Limb (tissue), 2 donors: ENCODE results near the gene GOT2.
"Not testable (repeated sequence)": the region's sequence is repeated elsewhere in the genome, so short reads cannot be mapped to it uniquely, and the experiment has no call there.

Experiments used
- DNase-seq, 2 donors: peaks; one replicate each; pipeline ENCODE4 v3.0.0-alpha.2; 2016; ENCODE audit errors: extremely low spot score in 2 of 2

Gene GOT2

GRCh38 chr16:58717994-58718393 is 16.1 kb downstream of the GOT2 start:
- DNase-seq, result no peak

- no peak for DNase-seq
These were observed 17.6 kb downstream of the GOT2 start for GRCh38 chr16:58716468-58716867.

GRCh38 chr16:58713742-58714141 is 20.4 kb downstream of the GOT2 start:
- DNase-seq, result no peak

- no peak for DNase-seq
These were observed 24.8 kb downstream of the GOT2 start for GRCh38 chr16:58709333-58709732.

- no peak for DNase-seq
These were observed 35.0 kb downstream of the GOT2 start for GRCh38 chr16:58699151-58699550.

- DNase-seq, result no peak
These were observed 38.7 kb downstream of the GOT2 start for GRCh38 chr16:58695368-58695767.

- DNase-seq, result no peak
These were observed 41.7 kb downstream of the GOT2 start for GRCh38 chr16:58692450-58692849.

- not testable (repeated sequence) for DNase-seq
These were observed 47.0 kb downstream of the GOT2 start for GRCh38 chr16:58686985-58687706.

- no peak for DNase-seq
These were observed 49.0 kb downstream of the GOT2 start for GRCh38 chr16:58685084-58685449.

GRCh38 chr16:58684354-58685083 is 49.6 kb downstream of the GOT2 start, which contains the start of gene SLC38A7:
SLC38A7 (minus strand) TSS chr16:58684770; CDS start chr16:58680126, 4,644 bp downstream.
- DNase-seq, result peak; percentile 74 to 89

GRCh38 chr16:58684001-58684353 is 50.1 kb downstream of the GOT2 start:
- DNase-seq, result no peak

GRCh38 chr16:58679763-58680162 is 54.4 kb downstream of the GOT2 start:
- no peak for DNase-seq

- DNase-seq, result no peak
These were observed 55.4 kb downstream of the GOT2 start for GRCh38 chr16:58678716-58679115.

- DNase-seq, result no peak
These were observed 55.8 kb downstream of the GOT2 start for GRCh38 chr16:58678269-58678668.

GRCh38 chr16:58670946-58671583 is 63.1 kb downstream of the GOT2 start:
- no peak for DNase-seq

GRCh38 chr16:58670177-58670576 is 63.9 kb downstream of the GOT2 start:
- no peak for DNase-seq

GRCh38 chr16:58665200-58665599 is 68.9 kb downstream of the GOT2 start:
- DNase-seq, result no peak

- peak in 1 of 2 donors; percentile 75 for DNase-seq
These were observed 72.8 kb downstream of the GOT2 start for GRCh38 chr16:58661199-58661830.

- not testable (repeated sequence) for DNase-seq
These were observed 74.2 kb downstream of the GOT2 start for GRCh38 chr16:58659911-58660310.

- no peak for DNase-seq
These were observed 75.3 kb downstream of the GOT2 start for GRCh38 chr16:58658796-58659211.
